Fibroblast of skin of left quadriceps (primary cell): ENCODE results near the gene PALLD.

Source experiments
- DNase-seq, 2 experiments: peaks; one replicate each; pipeline ENCODE4 v3.0.0-alpha.2; 2013; ENCODE audit warnings: low read depth in 2 of 2

The PALLD gene

GRCh38 chr4:168849997-168850396, 353.1 kb downstream of the PALLD start:
- no peak for DNase-seq

- no peak for DNase-seq
Observed at GRCh38 chr4:168852387-168852786, 355.5 kb downstream of the PALLD start.

- DNase-seq, result no peak
Observed at GRCh38 chr4:168852933-168853713, 356.3 kb downstream of the PALLD start.

- no peak for DNase-seq
Observed at GRCh38 chr4:168853770-168854169, 356.9 kb downstream of the PALLD start.

- peak; percentile 74 to 78 for DNase-seq
Observed at GRCh38 chr4:168854350-168854921, 357.6 kb downstream of the PALLD start.

- peak; percentile 95 for DNase-seq
Observed at GRCh38 chr4:168856312-168856711, 359.5 kb downstream of the PALLD start.

GRCh38 chr4:168857009-168857408, 360.2 kb downstream of the PALLD start:
- DNase-seq, result no peak

GRCh38 chr4:168857546-168858314, 360.9 kb downstream of the PALLD start:
- peak; percentile 78 to 79 for DNase-seq

- no peak for DNase-seq
Observed at GRCh38 chr4:168859100-168859499, 362.2 kb downstream of the PALLD start.

GRCh38 chr4:168859888-168860694, 363.2 kb downstream of the PALLD start:
- no peak for DNase-seq

GRCh38 chr4:168860827-168861226, 364.0 kb downstream of the PALLD start:
- no peak for DNase-seq

- DNase-seq, result peak in 1 of 2 experiments; percentile 37
Observed at GRCh38 chr4:168863719-168864647, 367.1 kb downstream of the PALLD start.

GRCh38 chr4:168864821-168865541, 368.1 kb downstream of the PALLD start:
- peak; percentile 89 to 90 for DNase-seq

GRCh38 chr4:168865854-168866253, 369.0 kb downstream of the PALLD start:
- no peak for DNase-seq

GRCh38 chr4:168866635-168867034, 369.8 kb downstream of the PALLD start:
- no peak for DNase-seq

GRCh38 chr4:168867128-168867527, 370.3 kb downstream of the PALLD start:
- no peak for DNase-seq

GRCh38 chr4:168868044-168868781, 371.4 kb downstream of the PALLD start:
- DNase-seq, result peak; percentile 96

- no peak for DNase-seq
Observed at GRCh38 chr4:168868802-168869201, 371.9 kb downstream of the PALLD start.

- no peak for DNase-seq
Observed at GRCh38 chr4:168870004-168870403, 373.2 kb downstream of the PALLD start.
